M059J (cell line): Measurements from ENCODE around the gene CDH10. TPM values are rescaled to one million over a fixed set of nuclear protein-coding genes. Genes with fewer than 3 reads are reported as not detected.

Source experiments
- DNase-seq: peaks from one replicate; pipeline ENCODE4 v3.0.0-alpha.2; 2012; ENCODE audit warnings: low read depth
- total RNA-seq: library from RNA; depleted of rRNA; stranded (reverse); fragments of >200 nt; shearing (Covaris generic); gene quantifications from 2 replicates; pipeline ENCODE4 v1.2.3, GENCODE V29; 2014; rRNA removed

Gene CDH10
- 0.10 TPM in 1 of 2 replicates, not detected in the other for total RNA-seq

DNA sequence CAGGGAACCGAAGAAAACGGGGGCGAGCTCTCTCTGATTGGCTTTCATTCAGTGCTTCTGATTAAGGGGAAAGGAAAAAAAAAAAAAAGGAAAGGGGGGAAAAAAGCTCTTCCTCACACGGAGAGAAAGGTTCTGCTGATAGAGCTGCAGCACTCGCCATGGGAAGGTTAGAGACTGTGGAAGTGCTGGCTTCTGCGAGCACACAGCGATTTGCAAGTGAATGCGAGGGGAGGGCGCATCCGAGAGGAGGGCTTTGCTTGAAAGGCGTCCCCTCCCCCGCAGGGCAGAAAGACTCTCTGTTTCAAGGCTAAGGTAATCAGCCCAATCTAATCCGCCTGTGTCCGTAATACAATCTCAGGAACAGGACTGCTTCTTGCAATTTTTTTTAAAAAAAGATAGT is at the start of gene CDH10:
Gene CDH10, minus strand, starts transcription at position 218 of the 400 bp plus-strand sequence. CDS start 51,488 bp downstream, outside the sequence.
- DNase-seq = peak; percentile 46

DNA sequence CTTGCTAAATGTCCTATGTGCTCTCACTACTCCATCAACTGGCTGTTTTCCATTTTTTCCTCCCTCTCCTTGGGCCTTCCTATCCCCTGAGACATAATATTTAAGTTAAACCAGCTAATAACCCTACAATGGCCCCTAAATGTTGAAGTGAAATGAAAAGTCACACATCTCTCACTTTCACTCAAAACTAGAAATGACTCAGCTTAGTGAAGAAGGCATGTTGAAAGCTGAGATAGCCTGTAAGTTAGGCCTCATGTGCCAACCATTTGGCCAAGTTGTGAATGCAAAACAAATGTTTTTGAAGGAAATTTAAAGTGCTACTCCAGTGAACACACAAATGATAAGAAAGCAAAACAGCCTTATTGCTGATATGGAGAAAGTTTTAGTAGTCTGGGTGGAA is 48.8 kb upstream of the CDH10 start:
- no peak for DNase-seq

DNA sequence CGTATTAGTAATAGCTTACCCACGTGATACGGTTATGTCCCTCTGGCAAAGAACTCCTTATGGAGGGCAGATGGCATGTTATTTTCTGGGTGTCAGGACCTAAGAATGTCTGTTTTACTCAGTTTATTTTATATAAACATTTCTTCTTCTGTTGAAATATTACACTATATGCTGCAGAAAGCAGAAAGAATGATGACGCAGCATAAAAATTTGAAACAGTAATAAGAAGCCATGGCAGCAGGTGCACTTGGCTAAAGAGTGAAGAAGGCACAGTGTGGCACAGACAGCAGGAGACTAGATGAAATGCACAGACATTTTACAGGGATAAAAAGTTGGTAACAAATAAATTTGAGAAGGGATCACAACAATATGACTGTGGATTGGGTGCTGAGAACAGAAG is 46.3 kb upstream of the CDH10 start:
- DNase-seq = no peak

DNA sequence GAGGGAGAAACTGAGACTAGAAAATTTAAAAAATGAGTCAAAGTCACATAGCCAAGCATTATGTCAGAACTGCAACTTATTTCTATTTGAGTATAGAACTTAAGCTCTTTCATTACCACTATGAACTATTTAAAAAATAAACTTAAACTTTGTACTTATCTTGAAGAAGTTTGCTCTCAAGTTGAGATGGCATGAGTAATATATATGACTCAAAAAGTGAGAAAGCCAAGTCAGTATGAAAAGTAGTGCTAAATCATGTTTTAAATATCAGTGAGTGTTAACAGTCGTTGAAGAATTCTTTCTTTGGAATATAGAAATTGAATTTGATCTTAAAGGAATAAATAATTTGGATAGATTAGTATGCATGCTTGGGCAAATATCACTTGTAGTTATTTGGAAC is 36.3 kb upstream of the CDH10 start:
- peak; percentile 5 for DNase-seq

DNA sequence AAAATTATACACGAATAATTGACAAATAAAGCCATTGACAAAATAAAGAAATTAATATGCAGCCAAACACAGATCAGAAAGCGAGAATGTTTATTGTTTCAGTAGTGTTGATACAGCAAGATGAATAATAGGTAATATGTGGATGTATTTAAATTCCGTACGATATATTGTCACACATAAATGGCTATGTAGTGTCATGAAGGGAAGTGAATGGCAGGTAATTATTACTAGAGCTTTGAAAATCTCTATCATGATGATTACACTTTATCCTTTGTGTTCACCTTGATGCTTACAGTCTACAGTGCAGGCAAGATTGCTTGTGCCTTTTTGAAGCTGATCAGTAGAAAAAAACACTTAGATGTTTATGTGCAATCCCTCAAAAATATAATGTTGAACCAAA is 23.3 kb upstream of the CDH10 start:
- no peak for DNase-seq

DNA sequence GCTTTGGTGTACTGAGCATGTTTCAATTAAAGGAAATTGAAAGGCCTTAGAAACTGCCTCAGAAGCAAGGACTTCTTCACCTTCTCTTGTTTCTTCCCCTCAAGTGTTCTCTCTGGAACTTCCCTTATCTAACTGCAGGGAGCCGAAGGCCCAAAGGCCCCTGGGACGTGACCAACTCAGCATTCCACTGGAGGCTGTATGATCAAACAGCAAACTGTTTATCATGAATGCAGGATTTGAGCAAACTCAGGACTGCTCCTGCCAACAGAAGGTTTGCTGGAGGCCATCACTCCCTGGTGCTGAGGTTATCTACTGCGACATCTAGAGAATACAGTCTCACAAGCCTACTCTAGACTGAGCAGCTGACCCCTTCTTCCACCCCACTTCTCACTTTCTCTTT is 4.8 kb upstream of the CDH10 start:
- peak; percentile 6 for DNase-seq

DNA sequence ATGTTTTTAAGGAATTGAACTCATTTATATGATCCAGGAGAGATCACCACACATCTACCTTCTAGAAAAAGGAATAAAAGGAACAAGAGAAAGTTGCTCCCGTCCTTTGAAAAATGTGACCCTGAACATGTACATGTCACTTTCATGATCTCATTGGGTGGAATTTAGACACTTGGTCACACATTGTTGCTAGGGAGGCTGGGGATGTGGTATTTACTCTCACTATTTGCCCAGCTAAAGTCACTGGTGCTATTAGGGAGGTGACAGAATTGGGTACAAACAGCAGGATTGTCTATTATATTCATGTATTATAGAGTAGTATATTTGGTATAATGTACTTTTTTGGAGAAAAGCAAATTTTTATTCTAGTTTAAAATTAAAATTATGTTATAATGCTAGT is 2.1 kb upstream of the CDH10 start:
- no peak for DNase-seq

DNA sequence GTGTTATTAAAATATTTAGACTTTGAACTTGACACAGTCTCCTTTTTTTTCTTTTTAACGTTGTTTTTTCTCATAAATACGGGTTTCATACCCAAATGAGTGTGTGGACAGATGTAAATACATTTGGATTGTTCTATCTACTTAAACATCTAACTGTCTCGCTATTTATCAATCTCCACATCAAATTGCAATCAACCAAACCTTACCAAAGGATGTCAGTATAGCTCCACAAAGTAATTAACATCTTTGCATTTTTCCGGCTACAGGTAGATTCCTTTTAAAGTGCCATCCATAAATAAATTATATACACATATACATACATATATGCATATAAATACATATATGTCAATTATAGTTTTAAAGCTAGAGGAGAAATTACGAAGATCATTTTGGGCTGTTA is 705 bp upstream of the CDH10 start:
- DNase-seq = no peak

DNA sequence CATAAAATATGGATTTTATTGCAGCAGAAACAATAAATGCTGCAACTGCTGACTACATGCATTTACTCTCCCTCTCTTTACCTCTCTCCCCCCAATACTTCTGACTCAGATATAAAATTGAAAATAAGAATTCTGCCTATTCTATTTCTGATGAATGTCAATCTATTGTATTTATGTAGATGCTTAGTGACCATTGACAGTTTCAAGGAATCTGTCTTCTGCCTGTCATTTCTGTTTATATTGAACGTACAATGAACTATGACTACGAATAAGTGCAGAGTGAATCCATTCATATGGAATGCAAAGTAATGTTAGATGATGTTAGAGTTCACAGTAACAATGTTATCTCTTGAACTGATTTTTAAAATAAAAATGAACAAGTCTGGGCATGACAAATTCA is 898 bp downstream of the CDH10 start:
- no peak for DNase-seq

DNA sequence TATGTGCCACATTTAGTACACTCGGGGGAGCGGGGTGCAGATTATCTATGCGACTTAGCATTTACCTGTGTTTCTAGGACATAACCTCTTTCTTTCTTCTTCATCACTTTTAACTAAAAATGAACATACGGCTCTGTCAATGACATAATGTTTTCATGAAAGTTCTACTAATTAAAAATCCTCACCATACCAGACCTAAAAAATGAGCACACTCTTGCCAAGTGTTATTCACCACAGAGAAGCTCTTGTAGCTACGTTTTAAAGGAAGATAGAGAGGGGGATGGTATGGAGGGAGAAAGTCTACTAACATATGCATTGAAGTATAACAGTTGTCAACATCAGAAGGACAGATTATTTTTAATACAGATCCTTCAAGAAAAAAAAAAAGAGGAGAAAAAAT is 1.6 kb downstream of the CDH10 start:
- no peak for DNase-seq

DNA sequence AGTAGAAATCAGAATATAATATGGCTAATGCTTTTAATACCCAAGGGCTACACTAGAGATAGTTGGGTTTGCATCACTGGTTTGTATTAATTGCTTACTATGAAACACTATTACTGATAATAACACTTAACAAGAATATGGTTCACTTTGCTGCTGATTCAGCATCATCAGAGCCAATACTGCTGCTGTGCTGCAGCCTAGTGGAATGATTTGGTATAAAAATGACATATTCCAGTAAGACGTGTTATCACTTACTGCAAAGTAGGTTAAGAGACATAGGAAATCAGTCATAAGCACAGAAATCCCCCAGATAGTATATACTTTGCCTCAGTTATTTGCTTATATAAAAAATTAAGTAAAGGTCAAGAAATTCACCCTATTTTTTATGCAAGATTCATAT is 2.8 kb downstream of the CDH10 start:
- peak; percentile 31 for DNase-seq

DNA sequence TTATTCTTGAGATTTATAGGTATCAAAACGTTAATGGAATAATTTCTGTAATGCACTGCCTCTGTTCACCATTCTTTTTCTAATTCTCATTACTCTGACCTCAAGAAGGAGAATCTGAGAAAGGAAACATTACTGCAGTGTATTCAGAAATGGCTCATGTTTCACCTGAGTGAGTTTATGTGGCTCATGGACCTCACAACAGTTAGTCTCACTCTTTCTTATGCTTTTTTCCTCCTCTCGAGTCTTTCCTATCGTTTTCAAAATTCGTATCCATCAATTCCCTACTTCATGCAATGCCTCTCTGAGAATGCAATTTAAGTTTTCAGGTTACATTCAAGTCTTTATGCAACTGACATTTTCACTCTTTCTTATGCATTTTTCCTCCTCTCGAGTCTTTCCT is 9.6 kb downstream of the CDH10 start:
- DNase-seq = no peak

DNA sequence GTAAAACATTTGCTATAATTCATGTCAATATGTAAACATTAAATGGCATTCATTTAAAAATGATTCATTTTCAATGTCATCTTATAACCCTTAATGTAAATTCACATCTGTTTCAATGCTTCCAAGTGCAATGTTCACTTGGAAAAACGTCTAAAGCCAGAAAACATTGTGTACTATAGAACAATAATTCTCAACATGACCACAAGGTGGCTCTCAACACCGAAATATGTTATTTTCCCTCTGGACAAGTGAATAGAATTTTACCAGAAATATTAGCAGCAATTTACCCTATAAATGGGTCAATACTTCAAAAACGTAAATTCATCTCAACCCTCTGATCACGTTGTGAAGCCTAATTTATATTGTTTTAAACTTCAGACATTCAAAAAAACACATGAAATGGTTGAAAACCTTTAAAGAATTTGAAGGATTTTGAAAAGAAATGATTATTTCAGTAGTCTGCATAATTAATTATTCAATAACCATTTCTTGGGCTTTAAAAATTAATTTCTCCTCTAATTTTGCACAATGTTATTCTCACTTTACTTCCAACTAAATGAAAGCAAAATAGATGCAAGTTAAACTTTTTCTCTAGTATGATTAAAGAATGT is 11.0 kb downstream of the CDH10 start:
- peak; percentile 37 for DNase-seq

DNA sequence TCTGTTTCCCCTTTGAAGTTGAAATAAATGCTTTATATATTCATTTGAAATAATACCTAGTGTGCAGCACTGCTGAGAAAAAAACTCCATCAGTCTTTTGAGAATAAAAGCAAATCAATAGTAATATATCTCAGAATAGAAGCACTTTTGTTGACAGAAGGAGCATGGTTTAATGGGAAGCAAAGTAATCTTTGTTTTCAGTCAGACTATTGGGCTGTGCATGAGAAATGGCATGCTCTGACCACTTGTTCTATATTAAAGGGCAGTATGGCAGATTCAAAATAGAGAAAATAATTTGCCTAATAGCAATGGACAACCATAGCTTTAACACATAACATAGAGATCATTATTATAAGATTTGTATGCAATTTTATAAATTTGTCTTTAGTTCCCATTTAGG is 12.4 kb downstream of the CDH10 start:
- DNase-seq = no peak

DNA sequence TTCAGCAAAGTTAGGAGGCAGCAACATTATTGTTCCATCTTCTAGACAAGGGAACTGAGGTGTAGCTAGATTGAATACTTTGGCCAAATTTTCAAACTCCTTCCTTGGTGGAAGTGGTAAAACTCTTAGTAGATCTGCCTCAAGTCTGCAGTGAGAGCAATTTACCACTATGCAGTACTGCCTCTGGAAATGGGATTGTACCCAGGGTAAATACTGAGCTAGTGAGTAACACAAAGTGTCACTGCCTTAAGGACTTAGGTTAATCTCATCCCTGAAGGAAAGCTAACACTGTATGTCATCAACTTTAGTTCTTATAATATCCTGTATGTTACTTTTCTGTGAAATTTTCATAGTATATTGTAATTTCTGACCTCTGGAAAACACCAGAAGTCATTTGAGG is 13.9 kb downstream of the CDH10 start:
- no peak for DNase-seq

DNA sequence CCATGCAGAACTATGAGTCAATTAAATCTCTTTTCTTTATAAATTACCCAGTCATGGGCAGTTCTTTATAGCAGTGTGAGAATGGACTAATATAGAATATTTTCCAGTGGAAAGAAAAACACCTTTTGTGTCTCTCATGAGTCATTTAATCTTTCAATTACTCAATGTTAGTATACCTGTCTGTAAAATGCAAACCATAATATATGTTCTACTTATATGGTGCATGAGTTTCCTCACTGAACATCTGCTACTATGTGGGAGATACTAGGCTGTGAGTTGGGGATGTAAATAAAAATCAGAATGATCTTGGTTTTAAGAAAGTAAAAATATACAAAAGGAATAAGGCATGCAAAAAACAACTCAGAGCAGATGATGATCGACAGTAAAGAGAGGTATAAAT is 15.0 kb downstream of the CDH10 start:
- no peak for DNase-seq

DNA sequence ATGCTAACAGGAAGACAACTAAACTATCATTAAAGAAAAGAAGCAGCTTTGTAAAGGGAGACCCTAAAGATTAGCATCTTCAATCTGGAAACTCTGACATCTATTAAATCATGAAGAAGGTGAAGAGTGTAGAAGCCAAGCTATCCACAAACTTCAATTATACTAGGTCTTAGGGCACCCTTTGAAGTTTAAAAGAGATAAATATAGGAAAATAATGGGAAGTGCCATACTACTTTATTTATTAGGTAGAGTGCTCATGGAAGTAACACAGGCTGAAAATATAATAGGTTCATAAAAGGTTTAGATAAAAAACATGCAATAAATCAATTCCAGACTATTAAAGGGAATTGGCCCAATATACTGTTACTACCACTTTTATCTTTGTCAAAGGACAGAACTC is 19.9 kb downstream of the CDH10 start:
- DNase-seq = no peak

DNA sequence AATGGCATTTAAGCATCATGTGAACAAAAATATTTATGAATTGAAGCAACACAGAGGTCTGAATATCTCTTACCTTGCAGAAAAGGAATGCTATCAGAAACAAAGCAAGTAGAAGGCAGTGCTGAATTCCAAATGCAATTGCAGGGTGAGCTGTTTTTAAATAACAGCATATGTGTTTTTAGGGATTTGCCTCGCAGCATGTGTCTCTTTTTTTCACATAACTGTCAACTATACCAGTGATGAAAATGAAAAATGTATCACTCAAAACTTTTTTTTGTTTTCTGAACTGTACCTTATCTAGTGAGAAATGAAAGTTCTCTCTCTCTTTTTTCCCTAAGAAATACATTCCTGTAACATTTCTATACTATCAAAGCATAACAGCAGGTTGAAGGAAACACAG is 21.2 kb downstream of the CDH10 start:
- no peak for DNase-seq

DNA sequence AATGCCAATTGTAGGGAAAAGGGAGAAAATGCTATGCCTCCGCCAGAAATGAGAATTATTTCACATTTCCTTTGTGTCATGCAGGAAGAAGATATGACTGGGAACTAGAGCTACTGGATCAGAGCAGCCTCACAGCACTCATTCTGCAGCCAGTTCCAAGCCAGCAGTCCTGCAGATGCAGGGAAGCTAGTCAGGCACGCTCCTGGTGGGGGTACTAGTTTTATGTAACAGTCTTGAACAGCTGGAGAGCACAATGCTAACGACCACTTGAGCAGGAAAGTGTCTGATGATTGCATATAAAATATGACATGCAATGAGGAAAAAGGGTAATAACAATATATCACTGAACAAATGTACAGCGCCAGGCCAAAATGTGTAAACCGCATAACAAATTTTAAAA is 21.7 kb downstream of the CDH10 start:
- no peak for DNase-seq

DNA sequence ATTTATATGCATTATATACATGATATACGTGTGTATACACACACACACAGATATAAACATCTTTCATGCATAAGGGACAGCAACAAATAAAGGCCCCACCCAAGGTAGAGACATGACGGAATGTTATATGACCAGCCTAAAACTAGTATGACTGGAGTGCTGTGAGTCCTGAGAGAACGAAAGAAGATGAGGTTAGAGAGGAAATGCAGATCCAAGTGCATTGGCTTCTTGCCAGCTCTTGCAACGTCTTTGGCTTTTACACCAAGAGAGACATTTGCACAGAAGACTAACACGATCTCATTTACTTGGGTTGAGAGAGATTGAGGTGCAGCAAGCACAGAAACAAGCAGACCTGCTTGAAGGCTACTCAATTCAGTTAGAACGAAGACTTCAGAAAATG is 23.0 kb downstream of the CDH10 start:
- DNase-seq = peak; percentile 33

DNA sequence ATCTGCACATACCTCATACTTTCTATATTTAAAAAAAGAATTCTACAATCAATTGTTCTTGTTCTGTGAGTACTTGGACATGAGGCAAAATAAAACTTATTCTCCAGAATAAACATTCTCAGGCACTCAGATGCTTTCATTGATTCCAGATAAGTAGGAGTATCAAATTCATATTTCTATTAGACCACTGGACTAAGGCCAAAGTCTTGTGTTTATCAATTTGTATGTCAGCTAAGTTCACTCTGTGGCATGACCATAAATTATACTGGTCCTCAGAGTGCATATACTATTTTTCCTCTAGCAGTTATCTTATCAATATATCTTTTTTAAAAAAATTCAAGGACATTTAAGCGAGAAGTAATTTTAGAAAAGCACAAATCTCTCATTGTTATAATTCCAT is 28.2 kb downstream of the CDH10 start:
- DNase-seq = no peak

DNA sequence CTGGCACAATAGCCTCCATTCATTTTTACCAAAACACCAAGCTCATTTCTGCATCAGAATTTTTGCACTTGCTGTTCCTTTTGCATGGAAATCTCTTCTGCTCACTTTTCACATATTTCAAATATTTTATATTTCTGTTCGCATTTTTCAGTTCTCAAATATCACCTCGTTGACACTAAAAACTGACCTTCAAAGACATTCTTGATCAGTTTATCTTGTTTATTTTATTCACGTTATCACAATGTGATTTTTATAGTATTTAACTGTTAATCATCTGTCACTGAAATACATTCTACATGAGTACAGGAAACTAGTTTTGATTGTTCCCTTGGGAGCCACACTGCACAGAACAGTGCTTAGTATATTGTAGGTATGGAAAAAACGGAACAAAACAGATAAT is 29.6 kb downstream of the CDH10 start:
- DNase-seq = no peak

DNA sequence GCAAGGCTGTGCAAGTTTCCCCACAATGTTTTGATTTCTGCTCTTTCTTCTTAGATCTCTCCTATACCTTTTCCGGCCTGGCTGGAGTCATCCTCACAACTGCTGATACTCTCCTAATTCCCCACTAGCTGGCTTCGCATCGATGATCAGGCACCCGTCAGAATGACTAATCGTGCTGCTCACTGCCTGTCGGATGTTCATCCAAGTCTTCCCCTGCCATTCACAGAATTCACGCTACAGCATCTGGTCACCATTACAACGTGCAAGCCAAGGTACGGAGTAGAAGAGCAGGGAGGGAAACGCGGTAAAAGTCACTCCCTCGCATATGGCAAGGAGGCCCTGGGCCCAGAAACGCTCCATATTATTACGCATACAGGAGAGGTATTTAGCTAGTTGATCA is 35.1 kb downstream of the CDH10 start:
- DNase-seq = no peak

DNA sequence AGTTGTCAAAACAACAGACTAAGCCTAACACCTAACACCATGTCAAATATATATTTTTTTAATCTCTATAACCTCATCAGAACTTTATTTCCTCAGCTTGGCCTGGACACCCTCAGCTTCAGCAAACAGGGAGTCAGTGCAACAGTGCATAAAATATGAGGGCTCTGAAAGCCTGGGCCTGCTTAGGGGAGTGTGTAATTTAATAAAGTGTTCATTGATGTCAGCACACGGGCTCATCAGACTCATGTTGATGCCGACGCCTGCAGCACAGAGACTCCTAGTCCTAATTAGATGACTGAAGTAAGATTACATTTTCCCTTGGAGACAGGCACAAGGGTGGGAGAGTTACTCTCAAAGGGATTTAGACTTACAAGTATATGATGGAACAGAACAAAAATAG is 37.8 kb downstream of the CDH10 start:
- DNase-seq = no peak

DNA sequence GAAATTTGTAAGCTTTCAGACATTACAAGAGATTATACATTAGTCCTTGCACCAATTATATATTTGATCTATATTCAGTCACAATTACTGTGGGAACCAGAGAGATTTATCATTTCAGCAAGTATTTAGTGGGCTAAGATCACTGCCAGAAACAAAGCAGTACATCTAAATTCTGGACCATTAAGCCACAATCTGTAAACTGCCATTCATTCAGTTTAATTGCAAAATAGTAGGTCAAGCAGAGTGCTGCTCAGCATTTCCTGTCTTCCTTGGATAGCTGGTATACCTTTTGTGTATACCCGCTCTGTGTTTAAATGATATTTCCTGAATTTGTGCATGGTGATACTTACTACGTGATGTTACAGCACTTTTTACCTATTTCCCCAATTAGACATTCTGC is 42.6 kb downstream of the CDH10 start:
- no peak for DNase-seq
